Stomach (tissue), 4 donors: Measurements from ENCODE around the gene GLI1.
"Not testable (repeated sequence)": the region's sequence is repeated elsewhere in the genome, so short reads cannot be mapped to it uniquely, and the experiment has no call there.

Experiments
- EP300 ChIP-seq: sonication (generic); formaldehyde crosslinking; IDR thresholded peaks from one replicate; pipeline ENCODE4 v1.6.1; 2017; ENCODE audit warnings: antibody characterized with exemption
- POLR2A ChIP-seq, 4 donors: fragments of 450-650 bp; IDR thresholded peaks; one replicate each; pipeline ENCODE4 v1.6.1; 2016; ENCODE audit warnings: antibody characterized with exemption in 4 of 4, control low read depth in 2 of 4, mild to moderate bottlenecking in 1 of 4, moderate library complexity in 1 of 4
- TF ChIP-seq, protein P1 (sequence below), 7 experiments: fragments of 450-650 bp in 4 of 7; fragments of 200-600 bp in 3 of 7; sonication (generic) in 3 of 7; IDR thresholded peaks; one replicate each; pipeline ENCODE4 v1.5.1; 2016 to 2019; ENCODE audit warnings: antibody characterized with exemption in 7 of 7, control low read depth in 2 of 7, mild to moderate bottlenecking in 1 of 7

DNA sequence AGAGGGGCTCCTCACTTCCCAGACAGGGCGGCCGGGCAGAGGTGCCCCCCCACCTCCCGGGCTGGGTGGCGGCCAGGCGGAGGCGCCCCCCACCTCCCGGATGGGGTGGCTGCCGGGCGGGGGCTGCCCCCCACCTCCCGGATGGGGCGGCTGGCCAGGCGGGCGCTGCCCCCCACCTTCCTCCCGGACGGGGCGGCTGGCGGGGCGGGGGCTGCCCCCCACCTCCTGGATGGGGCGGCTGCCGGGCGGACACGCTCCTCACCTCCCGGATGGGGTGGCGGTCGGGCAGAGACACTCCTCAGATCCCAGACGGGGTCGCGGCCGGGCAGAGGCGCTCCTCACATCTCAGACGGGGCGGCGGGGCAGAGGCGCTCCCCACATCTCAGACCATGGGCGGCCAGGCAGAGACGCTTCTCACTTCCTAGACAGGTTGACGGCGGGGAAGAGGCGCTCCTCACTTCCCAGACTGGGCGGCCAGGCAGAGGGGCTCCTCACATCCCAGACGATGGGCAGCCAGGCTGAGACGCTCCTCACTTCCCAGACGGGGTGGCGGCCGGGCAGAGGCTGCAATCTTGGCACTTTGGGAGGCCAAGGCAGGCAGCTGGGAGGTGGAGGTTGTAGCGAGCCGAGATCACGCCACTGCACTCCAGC is 35.6 kb downstream of the GLI1 start:
- TF ChIP-seq, protein P1, sequence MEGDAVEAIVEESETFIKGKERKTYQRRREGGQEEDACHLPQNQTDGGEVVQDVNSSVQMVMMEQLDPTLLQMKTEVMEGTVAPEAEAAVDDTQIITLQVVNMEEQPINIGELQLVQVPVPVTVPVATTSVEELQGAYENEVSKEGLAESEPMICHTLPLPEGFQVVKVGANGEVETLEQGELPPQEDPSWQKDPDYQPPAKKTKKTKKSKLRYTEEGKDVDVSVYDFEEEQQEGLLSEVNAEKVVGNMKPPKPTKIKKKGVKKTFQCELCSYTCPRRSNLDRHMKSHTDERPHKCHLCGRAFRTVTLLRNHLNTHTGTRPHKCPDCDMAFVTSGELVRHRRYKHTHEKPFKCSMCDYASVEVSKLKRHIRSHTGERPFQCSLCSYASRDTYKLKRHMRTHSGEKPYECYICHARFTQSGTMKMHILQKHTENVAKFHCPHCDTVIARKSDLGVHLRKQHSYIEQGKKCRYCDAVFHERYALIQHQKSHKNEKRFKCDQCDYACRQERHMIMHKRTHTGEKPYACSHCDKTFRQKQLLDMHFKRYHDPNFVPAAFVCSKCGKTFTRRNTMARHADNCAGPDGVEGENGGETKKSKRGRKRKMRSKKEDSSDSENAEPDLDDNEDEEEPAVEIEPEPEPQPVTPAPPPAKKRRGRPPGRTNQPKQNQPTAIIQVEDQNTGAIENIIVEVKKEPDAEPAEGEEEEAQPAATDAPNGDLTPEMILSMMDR (IDR thresholded peaks at IDR 0.05): not testable (repeated sequence)
- TF ChIP-seq POLR2A (IDR thresholded peaks at IDR 0.05); EP300: not testable (repeated sequence)
